Fibroblast of the conjunctiva (primary cell): ENCODE results near the gene MTHFSD.

ENCODE experiments used
- DNase-seq: peaks from one replicate; pipeline ENCODE4 v3.0.0-alpha.2; 2010; ENCODE audit warnings: low read depth

Gene MTHFSD

GRCh38 chr16:86530251-86531190, 24.5 kb downstream of the MTHFSD start:
- no peak for DNase-seq

DNA sequence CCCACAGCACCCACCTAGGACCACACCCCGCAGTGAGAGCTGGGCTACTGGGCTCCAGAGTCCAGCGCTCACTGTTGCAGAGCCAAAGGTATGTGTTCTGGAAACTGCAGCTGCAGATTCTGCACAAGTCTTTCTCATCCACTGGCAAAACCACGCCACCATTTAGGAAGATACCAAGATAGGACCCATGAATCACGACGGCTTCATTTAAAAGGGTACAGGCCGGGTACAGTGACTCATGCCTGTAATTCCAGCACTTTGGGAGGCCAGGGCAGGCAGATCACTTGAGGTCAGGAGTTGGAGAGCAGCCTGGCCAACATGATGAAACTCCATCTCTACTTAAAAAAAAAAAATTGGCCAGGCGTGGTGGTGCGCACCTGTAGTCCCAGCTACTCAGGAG, 25.9 kb downstream of the MTHFSD start:
- DNase-seq: no peak

- no peak for DNase-seq
Observed at GRCh38 chr16:86528061-86528929, 26.7 kb downstream of the MTHFSD start.

GRCh38 chr16:86527366-86527765, 27.7 kb downstream of the MTHFSD start:
- DNase-seq: no peak

DNA sequence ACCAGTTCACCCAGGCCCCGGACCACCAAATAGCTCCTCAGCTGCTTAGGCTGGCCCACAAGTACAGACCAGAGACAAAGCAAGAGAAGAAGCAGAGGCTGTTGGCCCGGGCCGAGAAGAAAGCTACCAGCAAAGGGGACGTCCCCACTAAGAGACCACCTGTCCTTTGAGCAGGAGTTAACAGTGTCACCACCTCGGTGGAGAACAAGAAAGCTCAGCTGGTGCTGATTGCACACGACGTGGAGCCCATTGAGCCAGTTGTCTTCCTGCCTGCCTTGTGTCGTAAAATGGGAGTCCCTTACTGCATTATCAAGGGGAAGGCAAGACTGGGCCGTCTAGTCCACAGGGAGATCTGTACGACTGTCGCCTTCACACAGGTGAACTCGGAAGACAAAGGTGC, 29.3 kb downstream of the MTHFSD start:
- no peak for DNase-seq

- DNase-seq: no peak
Observed at GRCh38 chr16:86524029-86524428, 31.0 kb downstream of the MTHFSD start.

DNA sequence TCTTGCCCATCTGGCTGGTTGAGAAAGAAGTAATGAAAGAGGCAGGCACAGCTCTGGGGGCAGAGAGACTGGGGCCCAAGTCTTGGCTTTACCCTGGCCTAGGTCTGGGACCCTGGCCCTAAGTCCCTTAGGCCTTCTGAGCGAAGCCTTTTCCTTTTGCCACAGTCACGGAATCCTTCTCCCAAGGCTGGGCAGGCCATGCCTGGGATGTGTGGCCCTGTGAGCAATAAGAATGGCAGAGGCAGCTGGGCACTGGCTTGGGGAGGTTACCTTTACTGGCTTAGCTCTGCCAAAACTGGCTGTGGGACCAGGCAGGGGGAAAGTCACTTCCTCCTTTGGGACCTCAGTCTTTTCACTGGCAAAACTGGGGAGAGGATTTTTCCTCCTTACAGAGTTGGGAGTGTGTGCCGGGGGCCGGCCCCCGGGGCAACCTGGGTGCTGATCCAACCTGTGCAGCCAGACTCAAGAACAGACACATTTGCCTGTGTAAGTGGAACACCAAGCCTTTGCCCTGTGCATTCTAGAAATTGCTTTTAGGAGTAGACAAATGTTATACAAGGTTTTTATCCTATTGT, 31.8 kb downstream of the MTHFSD start:
- DNase-seq: no peak

GRCh38 chr16:86522634-86523033, 32.4 kb downstream of the MTHFSD start:
- no peak for DNase-seq

GRCh38 chr16:86521236-86522197, 33.5 kb downstream of the MTHFSD start:
- DNase-seq: no peak

DNA sequence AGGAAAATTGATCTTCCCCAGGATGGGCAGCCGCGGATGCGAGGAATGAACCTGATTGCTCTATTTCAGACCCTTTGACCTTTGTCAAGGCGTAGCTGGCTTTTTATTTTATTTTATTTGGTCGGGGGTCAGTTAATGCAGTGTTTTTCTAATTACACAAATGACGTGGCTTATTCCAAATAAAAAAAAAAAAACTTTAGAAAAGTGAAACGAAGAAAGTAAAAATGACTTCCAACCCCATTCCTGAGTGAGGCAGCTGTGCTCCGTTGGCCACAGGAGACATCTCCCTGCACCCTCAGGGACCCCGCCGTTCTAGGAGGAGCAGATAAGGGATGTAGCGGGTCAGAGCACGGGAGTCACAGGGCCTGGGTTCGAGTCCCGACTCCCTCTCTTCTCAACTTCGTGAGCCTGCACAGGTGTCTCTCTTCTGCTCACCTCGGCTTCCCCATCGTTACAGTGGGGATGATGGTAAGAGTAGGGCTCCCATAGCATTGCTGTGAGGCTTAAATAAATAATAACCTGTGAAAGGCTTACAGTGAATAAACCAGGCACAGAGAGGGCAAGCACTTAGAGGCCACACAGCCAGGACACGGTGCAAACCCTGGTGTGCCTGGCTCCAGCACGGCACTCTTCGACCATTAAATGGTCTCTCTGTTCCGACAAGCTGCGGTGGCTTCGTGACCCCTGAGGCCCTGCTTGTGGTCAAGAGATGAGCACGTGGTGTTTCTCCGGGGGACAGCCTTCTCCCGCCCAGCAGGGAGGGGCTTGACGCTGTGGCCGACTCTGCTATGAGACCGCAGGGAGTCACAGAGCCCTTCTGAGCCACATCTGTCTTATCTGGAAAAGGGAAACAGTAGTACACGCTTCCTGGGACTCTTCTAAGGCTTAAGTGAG, 34.5 kb downstream of the MTHFSD start:
- no peak for DNase-seq

- DNase-seq: no peak
Observed at GRCh38 chr16:86519649-86520316, 35.3 kb downstream of the MTHFSD start.

- DNase-seq: no peak
Observed at GRCh38 chr16:86519007-86519648, 35.9 kb downstream of the MTHFSD start.

DNA sequence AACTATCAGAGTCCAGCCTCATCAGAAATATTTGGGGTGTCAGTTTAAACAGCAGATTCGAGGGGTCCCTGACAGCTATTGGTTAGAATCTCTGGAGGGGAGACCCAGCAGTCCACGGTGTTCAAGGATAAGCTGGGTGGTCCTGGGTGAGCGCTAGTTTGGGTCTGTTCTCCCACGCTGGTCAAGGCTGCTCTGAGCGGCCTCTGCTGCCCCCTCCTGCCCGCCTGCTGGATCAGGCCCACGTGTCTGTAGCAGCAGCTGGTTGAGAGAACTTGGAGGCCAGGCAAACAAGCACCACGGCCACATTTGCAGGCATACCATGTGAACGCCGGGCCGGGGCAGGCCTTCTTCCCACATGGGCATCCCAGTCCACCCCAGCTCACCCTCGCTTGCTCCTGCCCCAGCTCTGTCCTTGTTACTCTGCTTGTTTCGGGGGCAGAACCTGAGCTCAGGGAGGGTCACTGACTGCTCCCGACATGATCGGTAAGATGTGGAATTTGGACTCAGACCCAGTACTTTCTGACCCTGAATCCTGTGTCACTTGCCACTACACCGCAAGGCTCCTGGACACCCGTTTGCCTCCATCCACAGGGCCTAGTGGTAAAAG, 37.3 kb downstream of the MTHFSD start:
- peak; percentile 56 for DNase-seq

DNA sequence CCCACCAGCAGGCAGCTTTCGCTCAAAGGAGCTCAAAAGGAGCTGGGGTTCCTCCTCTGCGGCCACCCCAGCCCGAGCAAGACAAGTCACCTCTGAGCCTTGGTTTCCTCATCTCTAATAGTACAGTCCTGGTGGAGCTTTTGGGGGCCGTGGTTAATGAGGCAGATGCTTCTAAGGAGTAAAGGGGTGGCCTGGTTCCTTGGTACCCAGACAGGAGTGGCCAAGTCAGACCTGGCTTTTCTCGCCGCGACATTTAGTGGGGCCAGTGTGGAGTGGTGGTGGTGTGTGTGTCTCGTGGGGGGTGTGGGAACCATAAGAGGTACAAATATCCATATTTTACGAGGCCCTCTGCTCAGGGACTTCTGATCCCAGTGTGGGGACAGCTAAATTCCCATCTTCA, 38.0 kb downstream of the MTHFSD start:
- no peak for DNase-seq

- DNase-seq: no peak
Observed at GRCh38 chr16:86516623-86517003, 38.4 kb downstream of the MTHFSD start.

- DNase-seq: no peak
Observed at GRCh38 chr16:86515777-86516622, 39.0 kb downstream of the MTHFSD start.

- DNase-seq: no peak
Observed at GRCh38 chr16:86515413-86515776, 39.6 kb downstream of the MTHFSD start.
